Astrocyte of the hippocampus (primary cell): Measurements from ENCODE around the gene LCN15.
"Not testable (repeated sequence)": the region's sequence is repeated elsewhere in the genome, so short reads cannot be mapped to it uniquely, and the experiment has no call there.

Source experiments
- DNase-seq: peaks from one replicate; pipeline ENCODE4 v3.0.0; 2011; ENCODE audit warnings: low read depth, low spot score

Gene LCN15, protein sequence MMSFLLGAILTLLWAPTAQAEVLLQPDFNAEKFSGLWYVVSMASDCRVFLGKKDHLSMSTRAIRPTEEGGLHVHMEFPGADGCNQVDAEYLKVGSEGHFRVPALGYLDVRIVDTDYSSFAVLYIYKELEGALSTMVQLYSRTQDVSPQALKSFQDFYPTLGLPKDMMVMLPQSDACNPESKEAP

DNA sequence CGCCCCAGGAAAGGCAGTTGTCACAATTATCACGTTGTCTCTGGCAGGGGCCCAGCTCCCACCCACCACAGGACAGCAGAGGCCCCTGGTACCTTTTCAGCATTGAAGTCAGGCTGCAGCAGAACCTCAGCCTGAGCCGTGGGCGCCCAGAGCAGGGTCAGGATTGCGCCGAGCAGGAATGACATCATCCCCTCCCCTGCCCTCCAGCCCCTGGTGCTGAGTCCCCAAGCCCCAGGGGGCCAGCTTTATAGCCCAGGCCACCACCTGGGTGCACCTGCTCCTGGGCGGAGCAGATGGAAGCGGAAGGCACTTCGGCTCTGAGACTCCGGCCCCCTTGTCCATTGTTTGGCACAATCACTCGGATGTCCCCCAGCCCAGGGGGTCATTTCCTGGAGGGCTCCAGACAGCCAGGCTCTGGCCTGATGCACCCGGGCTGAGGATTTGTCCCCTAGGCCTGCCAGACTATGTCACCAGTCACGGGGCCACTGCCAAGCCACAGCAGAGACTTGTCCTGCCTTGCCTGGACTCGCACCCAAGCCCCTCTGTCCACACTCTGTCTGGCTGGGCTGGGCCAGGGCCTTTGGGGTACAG lies at the start of gene LCN15:
Gene LCN15 (minus strand): TSS at position 218 of the 591 bp plus-strand sequence. CDS start 30 bp downstream, at position 188.
- no peak for DNase-seq

DNA sequence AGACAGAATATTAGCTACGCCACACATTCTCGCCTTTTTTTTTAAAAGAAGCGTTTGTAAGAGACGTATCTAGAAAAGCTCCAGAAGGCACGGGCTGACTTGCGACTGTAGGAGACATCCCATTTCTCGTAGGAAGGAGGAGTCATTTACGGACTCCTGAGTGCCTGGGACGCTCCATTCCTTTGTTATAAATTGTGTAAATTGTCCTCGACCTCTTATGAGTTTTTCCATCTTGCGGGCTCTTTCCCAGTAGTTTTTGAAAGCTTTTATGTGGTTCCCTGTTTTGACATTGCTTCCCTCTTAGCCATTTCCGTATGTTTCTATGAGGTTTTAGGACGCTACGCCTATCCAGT lies 44.5 kb upstream of the LCN15 start:
- DNase-seq = peak; percentile 42

DNA sequence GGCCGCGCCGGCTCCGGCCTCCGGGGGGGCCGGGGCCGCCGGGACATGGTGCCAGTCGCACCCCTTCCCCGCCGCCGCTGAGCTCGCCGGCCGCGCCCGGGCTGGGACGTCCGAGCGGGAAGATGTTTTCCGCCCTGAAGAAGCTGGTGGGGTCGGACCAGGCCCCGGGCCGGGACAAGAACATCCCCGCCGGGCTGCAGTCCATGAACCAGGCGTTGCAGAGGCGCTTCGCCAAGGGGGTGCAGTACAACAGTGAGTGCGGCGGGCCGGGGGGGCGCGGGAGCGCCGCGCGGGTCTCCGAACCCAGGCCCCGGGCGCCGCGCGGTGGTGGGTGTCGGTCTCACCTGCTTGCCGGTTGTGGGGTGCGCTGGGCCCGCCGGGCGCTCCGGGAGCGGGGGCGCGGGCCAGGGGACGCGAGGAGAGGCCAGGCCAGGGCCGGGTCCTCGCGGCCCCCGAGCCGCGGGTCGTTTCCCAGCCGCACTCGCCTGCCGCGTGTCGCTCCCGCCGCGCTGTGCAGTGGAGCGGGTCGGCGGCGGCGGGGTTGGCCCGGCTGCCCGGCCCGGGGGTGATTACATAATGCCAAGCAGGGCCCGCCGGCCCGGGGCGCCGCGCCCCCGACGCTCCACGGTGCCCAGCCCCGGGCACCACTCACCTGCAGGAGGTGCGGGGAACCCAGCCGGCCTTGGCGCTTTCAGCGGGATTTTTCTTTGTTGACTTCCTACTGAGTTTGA lies 43.9 kb upstream of the LCN15 start:
- DNase-seq = no peak

DNA sequence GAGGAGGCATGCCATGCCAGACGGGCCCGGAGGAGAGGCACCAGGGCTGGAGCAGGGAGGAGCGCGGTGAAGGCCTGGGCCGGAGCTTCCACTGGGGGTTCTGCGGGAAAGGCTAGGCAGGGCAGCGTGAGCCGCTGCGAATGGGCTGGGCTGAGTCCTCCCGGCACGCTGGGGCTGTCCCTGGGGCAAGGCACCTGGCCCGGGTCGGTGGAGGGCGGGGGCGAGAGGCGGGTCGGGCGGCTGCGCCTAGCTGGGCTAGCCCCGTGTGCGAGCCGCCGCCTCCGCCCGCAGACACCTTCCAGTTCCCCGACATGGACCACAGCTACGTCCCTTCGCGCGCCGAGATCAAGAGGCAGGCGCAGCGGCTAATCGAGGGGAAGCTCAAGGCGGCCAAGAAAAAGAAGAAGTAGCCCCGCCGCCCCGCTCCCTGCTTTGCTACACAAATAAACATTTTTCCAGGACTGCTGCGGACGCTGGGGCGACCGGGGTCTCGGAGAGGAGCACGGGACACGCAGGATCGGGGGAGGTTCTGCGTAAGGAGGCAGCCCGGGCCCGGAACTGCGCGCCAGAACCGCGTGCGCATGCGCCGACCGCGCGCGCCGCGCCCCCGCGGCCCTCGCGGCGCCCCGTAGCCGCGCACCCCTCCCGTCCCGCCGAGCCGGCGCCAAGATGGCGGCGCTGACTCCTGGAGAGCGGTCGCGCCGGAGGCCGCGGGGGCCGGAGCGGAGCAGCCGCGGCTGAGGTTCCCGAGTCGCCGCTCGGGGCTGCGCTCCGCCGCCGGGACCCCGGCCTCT lies 43.2 kb upstream of the LCN15 start, which contains the start of gene RABL6:
Gene RABL6 (plus strand): TSS at position 668 of the 794 bp plus-strand sequence. CDS start 249 bp downstream, outside the sequence.
- DNase-seq = peak; percentile 94

DNA sequence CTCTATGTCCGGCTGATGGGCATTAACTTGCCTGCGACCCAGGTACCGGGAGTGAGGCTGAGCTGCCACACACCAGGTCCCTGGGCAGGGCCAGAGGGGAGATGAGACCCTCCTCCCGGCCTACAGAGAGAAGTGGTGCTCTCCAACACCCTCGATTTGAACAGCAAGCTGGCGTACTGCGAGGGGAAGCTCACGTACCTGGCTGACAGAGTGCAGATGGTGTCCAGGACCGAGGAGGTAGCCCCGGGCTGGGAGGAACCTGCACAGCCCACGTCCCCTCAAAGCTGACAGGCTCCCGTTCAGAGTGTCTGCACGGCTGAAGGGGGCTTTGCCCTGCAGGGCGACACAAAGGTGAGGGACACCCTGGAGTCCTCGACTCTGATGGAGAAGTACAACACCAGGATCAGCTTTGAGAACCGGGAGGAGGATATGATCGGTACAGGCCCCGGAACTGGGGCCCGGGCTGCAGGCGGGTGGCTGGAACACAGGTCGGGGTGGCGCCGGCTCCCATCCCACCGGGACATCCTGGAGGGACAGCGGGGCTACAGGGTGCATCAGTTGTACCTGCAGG lies 42.4 kb upstream of the LCN15 start:
- DNase-seq = no peak

DNA sequence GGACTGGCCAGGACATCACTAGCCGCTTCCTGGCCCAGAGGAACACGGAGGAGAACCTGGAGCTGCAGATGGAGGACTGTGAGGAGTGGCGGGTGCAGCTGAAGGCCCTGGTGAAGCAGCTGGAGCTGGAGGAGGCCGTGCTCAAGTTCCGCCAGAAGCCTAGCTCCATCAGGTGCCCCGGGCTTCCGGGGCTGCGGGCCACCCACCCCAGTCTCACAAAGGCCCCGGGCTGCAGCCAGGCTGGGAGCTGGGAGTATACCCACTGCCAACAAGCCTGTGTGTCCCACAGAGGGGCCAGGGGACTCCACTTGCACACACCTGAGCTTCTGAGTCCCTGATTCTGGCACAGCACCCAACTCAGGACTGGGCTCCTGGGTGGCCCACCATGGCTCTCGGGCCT lies 41.7 kb upstream of the LCN15 start:
- no peak for DNase-seq

DNA sequence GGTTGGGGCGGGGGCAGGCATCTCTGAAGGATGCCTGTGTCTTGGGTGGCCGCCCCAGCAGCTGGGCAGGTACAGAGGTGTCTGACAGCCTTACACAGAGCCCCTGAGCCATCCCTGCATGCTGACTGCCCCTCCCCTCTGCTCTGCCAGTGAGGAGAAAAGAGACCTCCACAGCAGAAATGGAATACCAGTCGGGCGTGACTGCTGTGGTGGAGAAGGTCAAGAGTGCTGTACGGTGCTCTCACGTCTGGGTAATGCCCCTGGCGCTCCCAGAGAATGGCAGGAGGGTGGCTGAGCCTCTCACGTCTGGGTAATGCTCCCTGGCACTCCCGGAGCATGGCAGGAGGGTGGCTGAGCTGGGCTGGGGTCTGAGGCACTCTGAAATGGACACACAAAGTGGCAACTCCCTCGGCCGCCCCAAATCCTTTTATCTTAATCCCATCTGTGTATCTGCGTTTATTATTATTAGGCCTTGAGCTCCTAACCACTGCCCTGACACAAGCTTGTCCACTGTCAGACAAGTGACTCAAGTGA lies 41.0 kb upstream of the LCN15 start:
- no peak for DNase-seq

DNA sequence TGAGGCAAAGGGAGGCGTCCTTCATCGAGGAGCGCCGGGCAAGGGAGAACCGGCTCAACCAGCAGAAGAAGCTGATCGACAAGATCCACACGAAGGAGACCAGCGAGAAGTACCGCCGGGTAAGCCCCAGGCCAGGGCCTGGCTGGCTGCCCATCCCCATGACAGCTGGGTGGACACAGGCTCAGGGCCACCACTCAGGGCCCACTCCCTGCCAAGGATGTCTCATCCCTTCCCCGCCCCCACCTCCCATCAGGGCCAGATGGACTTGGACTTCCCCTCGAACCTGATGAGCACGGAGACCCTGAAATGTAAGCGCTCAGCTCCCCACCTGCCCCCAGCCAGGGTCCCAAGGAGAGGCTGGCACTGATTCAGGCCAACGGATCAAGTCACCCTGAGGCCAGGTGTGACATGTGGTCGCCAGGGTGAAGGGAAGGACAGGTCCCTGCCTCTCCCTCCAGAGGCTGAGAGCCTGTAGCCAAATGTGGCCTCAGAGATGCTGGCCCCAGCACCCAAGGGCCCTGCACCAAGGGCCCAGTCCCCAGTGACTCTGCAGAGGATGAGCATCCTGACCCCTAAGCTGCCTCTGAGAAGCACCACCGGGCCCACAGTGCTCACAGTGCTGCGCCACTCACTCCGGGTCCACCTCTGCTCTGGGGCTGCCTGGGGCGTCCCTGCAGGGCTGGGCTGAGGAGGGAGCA lies 40.3 kb upstream of the LCN15 start:
- no peak for DNase-seq

DNA sequence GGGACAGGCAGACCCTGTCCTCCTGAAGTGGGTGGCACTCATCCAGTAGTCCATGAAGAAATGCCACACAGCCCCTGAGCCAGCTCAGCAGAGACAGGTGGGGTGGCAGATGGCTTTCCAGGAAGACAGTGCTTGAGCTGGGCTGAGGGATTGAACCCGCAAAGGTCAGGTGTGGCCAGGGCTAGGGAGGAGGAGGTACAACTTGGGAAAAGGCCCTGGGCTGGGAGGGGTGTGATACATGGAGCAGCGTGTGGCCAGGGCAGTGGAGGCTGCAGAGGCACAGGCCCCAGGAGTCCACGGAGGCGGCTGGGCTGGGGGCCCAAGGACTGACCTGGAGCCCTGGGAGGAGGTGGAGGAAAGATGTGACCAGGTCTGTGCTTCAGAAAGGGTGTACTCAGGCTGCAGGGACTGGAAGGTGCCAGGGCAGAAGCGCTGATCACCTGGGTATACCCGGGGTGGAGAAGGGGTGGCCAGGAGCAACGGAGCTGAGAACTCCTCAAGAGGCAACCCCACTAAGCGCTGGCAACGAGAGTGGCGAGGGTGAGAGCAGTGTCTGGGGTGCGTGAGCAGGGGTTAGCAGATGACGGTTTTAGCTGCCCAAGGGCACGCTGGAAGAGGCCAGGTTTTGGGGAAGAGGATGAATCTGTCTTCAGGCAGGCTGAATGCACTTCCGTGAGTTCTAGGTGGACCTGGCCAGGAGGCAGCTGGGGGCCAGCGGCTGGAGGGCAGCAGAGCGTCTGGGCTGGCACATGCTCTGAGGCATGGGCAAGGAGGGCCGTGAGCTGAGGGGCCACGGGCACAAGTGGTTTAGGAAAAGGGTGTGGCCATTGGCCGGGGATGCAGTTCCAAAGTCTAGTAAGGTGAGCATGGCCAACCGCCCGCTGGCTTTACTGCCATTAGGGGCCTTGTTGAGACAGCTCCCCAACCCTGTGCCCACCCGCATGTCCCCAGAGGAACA lies 39.5 kb upstream of the LCN15 start:
- no peak for DNase-seq

DNA sequence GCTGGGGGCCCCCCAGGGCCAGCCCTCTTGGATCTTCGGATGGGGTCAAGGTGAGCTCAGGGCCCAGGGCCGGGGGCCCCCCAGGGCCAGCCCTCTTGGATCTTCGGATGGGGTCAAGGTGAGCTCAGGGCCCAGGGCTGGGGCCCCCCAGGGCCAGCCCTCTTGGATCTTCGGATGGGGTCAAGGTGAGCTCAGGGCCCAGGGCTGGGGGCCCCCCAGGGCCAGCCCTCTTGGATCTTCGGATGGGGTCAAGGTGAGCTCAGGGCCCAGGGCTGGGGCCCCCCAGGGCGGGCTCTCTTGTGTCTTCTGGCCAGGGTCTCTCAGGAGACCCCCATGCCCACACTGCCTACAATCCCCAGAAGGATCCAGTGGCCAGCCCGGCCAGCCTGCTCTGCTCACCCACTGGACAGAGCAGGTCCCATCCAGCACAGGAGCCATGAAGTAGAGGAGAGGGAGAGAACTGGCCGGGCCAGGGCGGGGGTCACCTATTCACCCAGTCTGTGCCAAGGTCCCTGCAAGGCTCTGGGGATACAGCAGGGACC lies 38.8 kb upstream of the LCN15 start:
- DNase-seq = not testable (repeated sequence)

DNA sequence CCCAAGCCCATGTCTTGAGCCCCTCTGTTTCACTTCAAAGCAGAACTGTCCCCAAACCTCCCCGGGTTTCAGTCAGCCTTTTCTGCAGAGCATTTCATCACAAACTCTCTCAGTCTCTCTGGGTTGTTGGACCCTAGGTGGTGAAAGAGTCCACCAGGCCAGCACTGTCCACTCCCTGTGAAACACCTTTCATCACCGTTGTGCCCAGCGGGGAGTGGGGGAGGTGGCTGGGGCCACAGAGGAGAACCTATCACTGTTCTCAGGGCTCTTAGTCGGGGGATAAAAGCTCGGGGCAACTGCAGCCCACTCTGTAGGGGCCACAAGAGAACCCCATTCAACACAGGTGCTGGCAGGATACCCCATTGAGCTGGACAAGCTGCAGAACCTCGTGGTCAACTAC lies 38.0 kb upstream of the LCN15 start:
- DNase-seq = no peak

DNA sequence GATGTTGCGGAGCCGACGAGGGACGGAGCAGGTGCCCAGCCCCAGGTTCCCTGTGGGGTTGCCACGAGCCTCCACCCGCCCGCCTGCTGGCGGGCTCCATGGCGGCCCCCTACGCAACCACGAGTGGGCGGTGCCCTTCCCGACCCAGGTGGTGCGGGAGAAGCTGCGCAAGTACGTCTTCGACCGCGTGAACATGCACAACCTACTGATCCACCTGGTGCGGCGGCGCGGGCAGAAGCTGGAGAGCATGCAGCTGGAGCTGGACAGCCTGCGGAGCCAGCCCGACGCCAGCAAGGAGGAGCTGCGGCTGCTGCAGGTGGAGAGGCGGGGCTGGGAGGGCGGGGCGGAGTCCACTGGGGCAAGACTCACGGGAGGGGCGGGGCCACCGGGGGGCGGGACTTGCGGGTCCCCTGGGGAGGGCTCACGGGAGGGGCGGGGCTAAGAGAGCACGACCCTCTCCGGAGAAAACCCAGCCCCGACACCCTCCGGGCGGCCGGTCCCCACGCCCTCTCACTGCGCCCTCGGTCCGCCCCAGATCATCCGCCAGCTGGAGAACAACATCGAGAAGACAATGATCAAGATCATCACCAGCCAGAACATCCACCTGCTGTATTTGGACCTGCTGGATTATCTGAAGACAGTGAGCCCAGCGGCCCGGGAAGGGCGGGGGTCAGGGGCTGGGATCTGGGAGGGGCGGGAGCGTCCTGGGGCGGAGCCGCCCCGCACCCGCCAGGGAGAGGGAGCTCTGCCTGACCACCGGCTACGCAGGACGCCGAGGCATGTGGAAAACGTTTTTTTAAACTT lies 35.7 kb upstream of the LCN15 start:
- peak; percentile 81 for DNase-seq

DNA sequence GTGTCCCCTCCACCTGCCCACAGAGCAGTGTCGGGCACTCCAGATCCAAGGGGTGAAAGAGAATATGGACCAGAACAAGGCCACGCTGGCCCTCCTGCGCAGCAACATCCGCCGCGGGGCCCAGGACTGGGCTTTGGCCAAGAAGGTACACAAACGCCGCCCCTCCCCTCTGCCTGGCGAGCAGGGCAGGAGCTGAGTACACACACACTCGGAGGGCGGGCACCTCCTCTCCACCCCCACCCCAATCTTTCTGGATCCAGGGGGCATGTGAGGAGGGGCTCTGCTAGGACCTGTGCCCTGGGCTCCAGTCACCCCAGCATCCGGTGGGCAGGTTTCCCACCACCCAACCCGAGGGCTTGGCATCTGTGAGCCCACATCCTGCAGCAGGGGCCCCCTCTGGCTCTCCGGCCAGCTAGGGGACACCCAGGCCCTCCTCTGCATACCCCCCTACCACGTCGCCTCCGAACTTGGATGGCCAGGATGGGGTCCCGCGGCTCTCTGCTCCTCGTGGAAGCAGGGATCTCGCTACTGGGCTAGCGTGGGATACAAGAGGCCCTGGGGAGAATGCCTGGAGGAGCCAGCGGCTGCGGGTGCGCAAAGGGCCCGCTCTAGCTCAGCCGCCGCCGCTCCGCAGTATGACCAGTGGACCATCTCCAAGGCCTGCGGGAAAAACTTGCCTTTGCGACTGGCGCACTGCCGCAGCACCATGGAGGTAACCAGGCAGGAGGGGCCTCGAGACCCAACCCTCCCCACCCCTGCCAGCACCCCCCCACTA lies 34.9 kb upstream of the LCN15 start:
- no peak for DNase-seq

DNA sequence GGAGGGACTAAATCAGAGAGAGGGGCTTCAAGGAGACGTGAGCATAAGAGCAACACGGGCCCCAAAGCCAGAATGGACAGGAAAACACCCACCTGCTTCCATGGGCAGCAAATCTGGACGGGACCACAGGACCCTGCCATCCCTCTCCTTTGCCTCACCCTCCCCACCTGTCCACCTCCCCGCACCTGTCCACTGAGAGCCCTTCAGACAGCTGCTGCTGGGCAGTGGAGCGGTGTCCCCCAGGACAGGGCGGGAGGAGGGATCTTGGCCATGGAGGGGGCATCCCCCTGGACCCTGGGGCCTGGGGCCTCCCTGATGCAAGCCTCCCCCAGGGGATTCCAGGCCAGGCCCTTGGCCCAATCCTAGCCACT lies 34.4 kb upstream of the LCN15 start:
- DNase-seq = no peak

DNA sequence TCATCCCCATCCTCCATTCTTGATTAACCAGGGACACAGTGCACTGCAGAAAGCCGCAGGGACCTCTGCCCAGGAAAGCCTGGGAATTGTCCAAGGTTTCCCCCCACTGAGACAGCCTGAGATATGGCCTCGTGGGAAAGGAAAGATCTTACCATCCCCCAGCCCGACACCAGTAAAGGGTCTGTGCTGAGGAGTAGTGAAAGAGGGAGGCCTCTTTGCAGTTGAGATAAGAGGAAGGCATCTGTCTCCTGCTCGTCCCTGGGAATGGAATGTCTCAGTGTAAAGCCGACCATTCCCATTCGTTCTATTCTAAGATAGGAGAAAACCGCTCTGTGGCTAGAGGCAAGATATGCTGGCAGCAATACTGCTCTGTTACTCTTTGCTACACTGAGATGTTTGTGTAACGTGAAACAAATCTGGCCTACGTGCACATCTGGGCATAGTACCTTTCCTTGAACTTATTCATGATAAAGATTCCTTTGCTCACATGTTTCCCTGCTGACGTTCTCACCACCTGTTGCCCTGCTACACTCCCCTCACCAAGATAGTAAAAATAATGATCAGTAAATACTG lies 32.5 kb upstream of the LCN15 start:
- peak; percentile 51 for DNase-seq

DNA sequence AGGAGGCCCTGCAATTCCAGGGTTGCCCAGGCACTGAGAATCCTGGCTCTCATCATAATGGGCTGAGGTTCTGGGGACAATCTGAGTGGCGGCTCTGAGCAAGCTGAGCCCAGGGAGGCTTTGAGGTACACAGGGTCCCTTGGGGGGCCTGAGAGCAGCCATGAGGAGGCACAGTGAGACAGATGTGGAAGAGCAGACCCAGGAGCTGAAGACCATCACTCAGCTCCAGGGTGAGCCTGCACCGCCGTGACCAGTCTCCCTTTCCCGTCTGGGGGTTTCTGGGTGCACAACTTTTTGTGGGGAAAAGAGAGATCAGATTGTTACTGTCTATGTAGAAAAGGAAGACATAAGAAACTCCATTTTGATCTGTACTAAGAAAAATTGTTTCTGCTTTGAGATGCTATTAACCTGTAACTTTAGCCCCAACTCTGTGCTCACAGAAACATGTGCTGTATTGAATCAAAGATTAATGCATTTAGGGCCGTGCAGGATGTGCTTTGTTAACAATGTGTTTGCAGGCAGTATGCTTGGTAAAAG lies 32.0 kb upstream of the LCN15 start, which contains the start of gene CCDC183:
Gene CCDC183 (plus strand): TSS at position 101 of the 537 bp plus-strand sequence. CDS start 60 bp downstream, at position 161.
- DNase-seq = no peak

DNA sequence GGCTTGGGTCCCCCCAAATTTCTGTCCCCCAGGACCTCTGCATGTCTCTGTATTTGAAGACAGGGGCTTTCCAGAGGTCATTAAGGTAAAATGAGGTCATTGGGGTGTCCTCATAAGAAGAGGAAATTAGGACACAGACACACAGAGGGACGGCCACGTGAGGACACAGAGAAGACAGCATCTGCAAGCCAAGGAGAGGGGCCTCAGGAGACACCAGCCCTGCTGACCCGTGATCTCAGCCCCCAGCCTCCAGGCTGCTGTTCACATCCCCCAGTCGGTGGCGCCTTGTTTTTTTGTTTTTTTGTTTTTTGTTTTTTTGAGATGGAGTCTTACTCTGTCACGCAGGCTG lies 30.7 kb upstream of the LCN15 start:
- no peak for DNase-seq
